Measurements from ENCODE around the gene PTCHD4. TPM values are rescaled to one million over a fixed set of nuclear protein-coding genes. Genes with fewer than 3 reads are reported as not detected.
"Not testable (repeated sequence)": the region's sequence is repeated elsewhere in the genome, so short reads cannot be mapped to it uniquely, and the experiment has no call there.

The PTCHD4 gene
- total RNA-seq, 2 experiments from 2014 or later, result not detected

GRCh38 chr6:48113130-48113529 lies 2.1 kb upstream of the PTCHD4 start:
- Mint-ChIP-seq H3K27me3 (no peaks in the 10 kb centered on the region), H3K9me3 (no peaks in the 10 kb centered on the region), H3K4me1 (no peaks in the 10 kb centered on the region), H3K27ac (no peak overlapping the region), H3K4me3 (no peak overlapping the region), H3K36me3 (no peaks in the 10 kb centered on the region)
- DNase-seq (no peak), ATAC-seq (ENCODE audit: low read depth) (no peak)
- POLR2A ChIA-PET, result no interaction called here

- H3K36me3 Mint-ChIP-seq, result no peaks in the 10 kb centered on the region
- no peak overlapping the region for H3K4me3 Mint-ChIP-seq
- POLR2A ChIA-PET, result no interaction called here
- no peaks in the 10 kb centered on the region for H3K27me3 Mint-ChIP-seq
- H3K9me3 Mint-ChIP-seq, result no peaks in the 10 kb centered on the region
- ATAC-seq (ENCODE audit: low read depth) (no peak), DNase-seq (no peak)
- H3K4me1 Mint-ChIP-seq, result no peaks in the 10 kb centered on the region
- no peak overlapping the region for H3K27ac Mint-ChIP-seq
Measured at GRCh38 chr6:48111575-48111974, 578 bp upstream of the PTCHD4 start.

GRCh38 chr6:48110436-48111142 lies 408 bp downstream of the PTCHD4 start:
- ATAC-seq (ENCODE audit: low read depth) (no peak), DNase-seq (no peak)
- H3K9me3 Mint-ChIP-seq, result no peaks in the 10 kb centered on the region
- no peaks in the 10 kb centered on the region for H3K4me1 Mint-ChIP-seq
- H3K27ac Mint-ChIP-seq, result no peak overlapping the region
- H3K36me3 Mint-ChIP-seq, result no peaks in the 10 kb centered on the region
- H3K4me3 Mint-ChIP-seq, result no peak overlapping the region
- H3K27me3 Mint-ChIP-seq, result no peaks in the 10 kb centered on the region
- POLR2A ChIA-PET, result no interaction called here

GRCh38 chr6:48109944-48110343 lies 1.1 kb downstream of the PTCHD4 start:
- ATAC-seq (ENCODE audit: low read depth), result no peak
- no peaks in the 10 kb centered on the region for H3K36me3 Mint-ChIP-seq
- no peak for DNase-seq
- no peaks in the 10 kb centered on the region for H3K4me1 Mint-ChIP-seq
- POLR2A ChIA-PET, result no interaction called here
- H3K27me3 Mint-ChIP-seq, result no peaks in the 10 kb centered on the region
- H3K9me3 Mint-ChIP-seq, result no peaks in the 10 kb centered on the region
- no peak overlapping the region for H3K27ac Mint-ChIP-seq
- H3K4me3 Mint-ChIP-seq, result no peak overlapping the region

GRCh38 chr6:48102476-48103195 lies 8.4 kb downstream of the PTCHD4 start:
- H3K27ac Mint-ChIP-seq; DNase-seq; POLR2A ChIA-PET; ATAC-seq (ENCODE audit: low read depth); H3K36me3 Mint-ChIP-seq; H3K4me3 Mint-ChIP-seq; H3K9me3 Mint-ChIP-seq; H3K4me1 Mint-ChIP-seq; H3K27me3 Mint-ChIP-seq: not testable (repeated sequence)

GRCh38 chr6:48101290-48101689 lies 9.7 kb downstream of the PTCHD4 start:
- no peak for ATAC-seq (ENCODE audit: low read depth)

GRCh38 chr6:48100588-48100895 lies 10.5 kb downstream of the PTCHD4 start:
- ATAC-seq (ENCODE audit: low read depth) (no peak), DNase-seq (no peak)
- Mint-ChIP-seq H3K36me3 (no peaks in the 10 kb centered on the region), H3K4me1 (no peaks in the 10 kb centered on the region), H3K4me3 (no peak overlapping the region), H3K27me3 (no peaks in the 10 kb centered on the region), H3K27ac (no peak overlapping the region), H3K9me3 (peaks cover 2% of the 10 kb centered on the region)
- POLR2A ChIA-PET, result no interaction called here

More at GRCh38 chr6:48101290-48101689, 9.7 kb downstream of the PTCHD4 start:
- no peak for DNase-seq
- Mint-ChIP-seq H3K27ac (no peak overlapping the region), H3K27me3 (no peaks in the 10 kb centered on the region), H3K9me3 (peaks cover 2% of the 10 kb centered on the region), H3K4me3 (no peak overlapping the region), H3K36me3 (no peaks in the 10 kb centered on the region), H3K4me1 (no peaks in the 10 kb centered on the region)
- POLR2A ChIA-PET, result no interaction called here

GRCh38 chr6:48099713-48100587 lies 11.0 kb downstream of the PTCHD4 start:
- H3K9me3 Mint-ChIP-seq, result peaks cover 2% of the 10 kb centered on the region
- no peak overlapping the region for H3K4me3 Mint-ChIP-seq
- H3K36me3 Mint-ChIP-seq, result no peaks in the 10 kb centered on the region
- no peaks in the 10 kb centered on the region for H3K4me1 Mint-ChIP-seq
- no peak overlapping the region for H3K27ac Mint-ChIP-seq
- ATAC-seq (ENCODE audit: low read depth) (no peak), DNase-seq (no peak)
- POLR2A ChIA-PET, result no interaction called here
- no peaks in the 10 kb centered on the region for H3K27me3 Mint-ChIP-seq

- no peaks in the 10 kb centered on the region for H3K9me3 Mint-ChIP-seq
- no peak overlapping the region for H3K4me3 Mint-ChIP-seq
- H3K36me3 Mint-ChIP-seq, result no peaks in the 10 kb centered on the region
- no peaks in the 10 kb centered on the region for H3K27me3 Mint-ChIP-seq
- no peaks in the 10 kb centered on the region for H3K4me1 Mint-ChIP-seq
- POLR2A ChIA-PET, result no interaction called here
- H3K27ac Mint-ChIP-seq, result no peak overlapping the region
- no peak for ATAC-seq (ENCODE audit: low read depth)
- DNase-seq, result no peak
Measured at GRCh38 chr6:48098923-48099322, 12.1 kb downstream of the PTCHD4 start.

- Mint-ChIP-seq H3K4me3 (no peak overlapping the region), H3K27ac (no peak overlapping the region), H3K27me3 (no peaks in the 10 kb centered on the region), H3K36me3 (no peaks in the 10 kb centered on the region), H3K4me1 (no peaks in the 10 kb centered on the region), H3K9me3 (no peaks in the 10 kb centered on the region)
- POLR2A ChIA-PET, result no interaction called here
- DNase-seq (no peak), ATAC-seq (ENCODE audit: low read depth) (no peak)
Measured at GRCh38 chr6:48092550-48093217, 18.3 kb downstream of the PTCHD4 start.

- no peaks in the 10 kb centered on the region for H3K9me3 Mint-ChIP-seq
- no peak overlapping the region for H3K27ac Mint-ChIP-seq
- no peaks in the 10 kb centered on the region for H3K36me3 Mint-ChIP-seq
- H3K27me3 Mint-ChIP-seq, result no peaks in the 10 kb centered on the region
- H3K4me1 Mint-ChIP-seq, result no peaks in the 10 kb centered on the region
- no peak overlapping the region for H3K4me3 Mint-ChIP-seq
- ATAC-seq (ENCODE audit: low read depth) (no peak), DNase-seq (no peak)
- POLR2A ChIA-PET, result no interaction called here
Measured at GRCh38 chr6:48090546-48090945, 20.5 kb downstream of the PTCHD4 start.

GRCh38 chr6:48087448-48087847 lies 23.5 kb downstream of the PTCHD4 start:
- H3K4me1 Mint-ChIP-seq, result no peaks in the 10 kb centered on the region
- no peak overlapping the region for H3K27ac Mint-ChIP-seq
- H3K9me3 Mint-ChIP-seq, result no peaks in the 10 kb centered on the region
- DNase-seq, result no peak
- H3K36me3 Mint-ChIP-seq, result no peaks in the 10 kb centered on the region
- H3K4me3 Mint-ChIP-seq, result no peak overlapping the region
- POLR2A ChIA-PET, result no interaction called here
- no peak for ATAC-seq (ENCODE audit: low read depth)
- no peaks in the 10 kb centered on the region for H3K27me3 Mint-ChIP-seq

GRCh38 chr6:48086187-48086586 lies 24.8 kb downstream of the PTCHD4 start:
- Mint-ChIP-seq H3K4me3 (no peak overlapping the region), H3K27me3 (no peaks in the 10 kb centered on the region), H3K27ac (no peak overlapping the region), H3K36me3 (no peaks in the 10 kb centered on the region), H3K9me3 (no peaks in the 10 kb centered on the region), H3K4me1 (no peaks in the 10 kb centered on the region)
- DNase-seq (no peak), ATAC-seq (ENCODE audit: low read depth) (no peak)
- POLR2A ChIA-PET, result no interaction called here

Data from activated naive CD8-positive, alpha-beta T cell treated with anti-CD3 and anti-CD28 coated beads, Interleukin-2, amount 10 ng/mL, durations not matched to agents 7 days and 5 days (primary cell).